Memory B cell (primary cell): ENCODE measurements around the gene ATP8B3.

Experiments
- ATAC-seq: fragments of 150-1000 bp; cut with Tn5 transposase; 2 replicates; pipeline ENCODE4 v1.10.0; 2021; ENCODE audit warnings: low read depth, mild to moderate bottlenecking, moderate library complexity
- DNase-seq, 2 donors: peaks; one replicate each; pipeline ENCODE4 v3.0.0; 2022; ENCODE audit warnings: low spot score in 2 of 2
- H3K27ac Mint-ChIP-seq: one replicate; pipeline ENCODE4 v1.8.0; 2022; ENCODE audit warnings: mild to moderate bottlenecking, moderate library complexity, mixed read lengths
- H3K27me3 Mint-ChIP-seq: one replicate; pipeline ENCODE4 v1.8.0; 2022; ENCODE audit warnings: mixed read lengths
- H3K36me3 Mint-ChIP-seq: one replicate; pipeline ENCODE4 v1.8.0; 2022; ENCODE audit warnings: mild to moderate bottlenecking, mixed read lengths
- H3K4me1 Mint-ChIP-seq: one replicate; pipeline ENCODE4 v1.8.0; 2022; ENCODE audit warnings: mixed read lengths
- H3K4me3 Mint-ChIP-seq: one replicate; pipeline ENCODE4 v1.8.0; 2022; ENCODE audit warnings: mild to moderate bottlenecking, moderate library complexity, mixed read lengths
- H3K9me3 Mint-ChIP-seq: one replicate; pipeline ENCODE4 v1.8.0; 2022; ENCODE audit warnings: mixed read lengths

ATP8B3 gene

GRCh38 chr19:1770866-1771576, 41.1 kb downstream of the ATP8B3 start:
- DNase-seq (no peak), ATAC-seq (no peak)
- Mint-ChIP-seq H3K9me3 (peaks cover 9% of the 10 kb centered on the region), H3K27ac (no peak overlapping the region), H3K36me3 (peaks cover 10% of the 10 kb centered on the region), H3K27me3 (peaks cover 39% of the 10 kb centered on the region), H3K4me3 (no peak overlapping the region), H3K4me1 (peaks cover 3% of the 10 kb centered on the region)

GRCh38 chr19:1769645-1769985, 42.5 kb downstream of the ATP8B3 start:
- Mint-ChIP-seq H3K4me1 (peaks cover 3% of the 10 kb centered on the region), H3K27ac (no peak overlapping the region), H3K27me3 (peaks cover 43% of the 10 kb centered on the region), H3K9me3 (peaks cover 9% of the 10 kb centered on the region), H3K4me3 (no peak overlapping the region), H3K36me3 (peaks cover 8% of the 10 kb centered on the region)
- DNase-seq (no peak), ATAC-seq (no peak)

- peaks cover 8% of the 10 kb centered on the region for H3K36me3 Mint-ChIP-seq
- peaks cover 3% of the 10 kb centered on the region for H3K4me1 Mint-ChIP-seq
- peaks cover 44% of the 10 kb centered on the region for H3K27me3 Mint-ChIP-seq
- H3K27ac Mint-ChIP-seq, result no peak overlapping the region
- H3K9me3 Mint-ChIP-seq, result peaks cover 9% of the 10 kb centered on the region
- DNase-seq, result no peak
- no peak overlapping the region for H3K4me3 Mint-ChIP-seq
- no peak for ATAC-seq
Measured at GRCh38 chr19:1768918-1769644, 43.0 kb downstream of the ATP8B3 start.

- Mint-ChIP-seq H3K9me3 (peaks cover 9% of the 10 kb centered on the region), H3K4me3 (no peak overlapping the region), H3K27me3 (peaks cover 40% of the 10 kb centered on the region), H3K27ac (no peak overlapping the region), H3K36me3 (peaks cover 8% of the 10 kb centered on the region), H3K4me1 (peaks cover 3% of the 10 kb centered on the region)
- DNase-seq (no peak), ATAC-seq (no peak)
Measured at GRCh38 chr19:1768248-1768647, 43.8 kb downstream of the ATP8B3 start.

- peak; percentile 70 to 79 for DNase-seq
- Mint-ChIP-seq H3K27ac (no peak overlapping the region), H3K9me3 (peaks cover 9% of the 10 kb centered on the region), H3K27me3 (peaks cover 38% of the 10 kb centered on the region), H3K4me3 (no peak overlapping the region), H3K4me1 (peaks cover 3% of the 10 kb centered on the region), H3K36me3 (peaks cover 8% of the 10 kb centered on the region)
- ATAC-seq, result peak; percentile 72
Measured at GRCh38 chr19:1767464-1767933, 44.6 kb downstream of the ATP8B3 start.

- peaks cover 37% of the 10 kb centered on the region for H3K27me3 Mint-ChIP-seq
- ATAC-seq (peak; percentile 41), DNase-seq (no peak)
- H3K9me3 Mint-ChIP-seq, result peaks cover 7% of the 10 kb centered on the region
- no peak overlapping the region for H3K27ac Mint-ChIP-seq
- H3K4me3 Mint-ChIP-seq, result no peak overlapping the region
- peaks cover 3% of the 10 kb centered on the region for H3K4me1 Mint-ChIP-seq
- H3K36me3 Mint-ChIP-seq, result peaks cover 8% of the 10 kb centered on the region
Measured at GRCh38 chr19:1766800-1767352, 45.2 kb downstream of the ATP8B3 start.

- Mint-ChIP-seq H3K4me3 (no peak overlapping the region), H3K36me3 (peaks cover 7% of the 10 kb centered on the region), H3K4me1 (peaks cover 3% of the 10 kb centered on the region), H3K9me3 (peaks cover 7% of the 10 kb centered on the region), H3K27me3 (peaks cover 41% of the 10 kb centered on the region), H3K27ac (no peak overlapping the region)
- ATAC-seq (no peak), DNase-seq (no peak)
Measured at GRCh38 chr19:1765904-1766799, 45.9 kb downstream of the ATP8B3 start.

- Mint-ChIP-seq H3K4me1 (peaks cover 3% of the 10 kb centered on the region), H3K4me3 (no peak overlapping the region), H3K36me3 (peaks cover 2% of the 10 kb centered on the region), H3K27me3 (peaks cover 43% of the 10 kb centered on the region), H3K27ac (no peak overlapping the region), H3K9me3 (peaks cover under 1% of the 10 kb centered on the region)
- DNase-seq (no peak), ATAC-seq (no peak)
Measured at GRCh38 chr19:1765232-1765903, 46.7 kb downstream of the ATP8B3 start.

GRCh38 chr19:1764729-1765128, 47.3 kb downstream of the ATP8B3 start:
- no peak for DNase-seq
- Mint-ChIP-seq H3K4me1 (peaks cover 3% of the 10 kb centered on the region), H3K9me3 (no peaks in the 10 kb centered on the region), H3K27ac (no peak overlapping the region), H3K27me3 (peaks cover 43% of the 10 kb centered on the region), H3K36me3 (peaks cover 2% of the 10 kb centered on the region), H3K4me3 (no peak overlapping the region)
- ATAC-seq, result no peak

GRCh38 chr19:1763648-1764639, 48.1 kb downstream of the ATP8B3 start:
- peaks cover 3% of the 10 kb centered on the region for H3K4me1 Mint-ChIP-seq
- H3K27ac Mint-ChIP-seq, result no peak overlapping the region
- H3K9me3 Mint-ChIP-seq, result no peaks in the 10 kb centered on the region
- ATAC-seq, result no peak
- H3K36me3 Mint-ChIP-seq, result peaks cover 2% of the 10 kb centered on the region
- no peak overlapping the region for H3K4me3 Mint-ChIP-seq
- H3K27me3 Mint-ChIP-seq, result peaks cover 40% of the 10 kb centered on the region
- no peak for DNase-seq

- DNase-seq, result no peak
- Mint-ChIP-seq H3K36me3 (peaks cover 2% of the 10 kb centered on the region), H3K9me3 (no peaks in the 10 kb centered on the region), H3K4me3 (no peak overlapping the region), H3K27me3 (peaks cover 33% of the 10 kb centered on the region), H3K4me1 (peaks cover 4% of the 10 kb centered on the region), H3K27ac (peak overlapping the region; percentile 50)
- ATAC-seq, result no peak
Measured at GRCh38 chr19:1762243-1763117, 49.6 kb downstream of the ATP8B3 start.
